Motor neuron (in vitro differentiated cells): ENCODE measurements around the gene TSC1. TPM values are rescaled to one million over a fixed set of nuclear protein-coding genes. Genes with fewer than 3 reads are reported as not detected.

Experiments used
- ATAC-seq, 8 experiments: fragments of 200-7000 bp; cut with Tn5 transposase; replicated peaks in 6 of 8; 2 replicates each; pipeline ENCODE4 v1.8.0; 2021; ENCODE audit warnings: mild to moderate bottlenecking in 8 of 8, moderate library complexity in 8 of 8
- H3K27ac ChIP-seq, 2 donors: fragments of 250-450 bp; sonication (Bioruptor Pico); 2 replicates each; pipeline ENCODE4 v1.9.0; 2021; ENCODE audit warnings: antibody characterized with exemption in 2 of 2, mild to moderate bottlenecking in 2 of 2, moderate library complexity in 1 of 2
- H3K4me1 ChIP-seq, 2 donors: fragments of 250-450 bp; sonication (Bioruptor Pico); replicated peaks in 1 of 2; 2 replicates each; pipeline ENCODE4 v1.6.1; 2021; ENCODE audit warnings: antibody characterized with exemption in 2 of 2, mild to moderate bottlenecking in 2 of 2, moderate library complexity in 1 of 2
- H3K4me3 ChIP-seq, 5 donors: fragments of 250-450 bp; sonication (Bioruptor Pico); 2 replicates each; pipeline ENCODE4 v1.9.0; 2021; ENCODE audit warnings: antibody characterized with exemption in 5 of 5, mild to moderate bottlenecking in 5 of 5, moderate library complexity in 4 of 5
- WGBS, 10 experiments: fragments of 450-650 bp; shearing (Covaris generic); methylation state at CpG; one replicate each; pipeline ENCODE4 v1.0.0; 2022; 5-methylcytosine and 5-hydroxymethylcytosine counted together
- in situ Hi-C, 9 experiments: fragments of 400-800 bp; cut with MboI; loops; one replicate each; pipeline ENCODE4 v1.15.0; 2021; ENCODE audit warnings: low sequenced_read_pairs in 9 of 9, low pct_unique_long_range_greater_than_20kb in 2 of 9; ENCODE audit not compliant: unreplicated experiment in 9 of 9
- total RNA-seq, 8 experiments: library from RNA; unstranded; fragments of 300-600 nt; gene quantifications; 2 replicates each; pipeline versions ENCODE4 v1.2.3 to v1.2.4, GENCODE V29; 2022

Gene TSC1
- total RNA-seq, 8 experiments from 2014 or later = 22.0 to 58.6 (median 31.4) TPM

- 67% methylated on average over 3 of the region's 4 CpGs; no CpG with 5 or more reads in 9 of the 10 experiments for WGBS, 10 experiments
- in situ Hi-C loops = no loop called here
- no peak overlapping the region for H3K4me3 ChIP-seq
Measured at GRCh38 chr9:132985071-132985350, 40.6 kb upstream of the TSC1 start.

GRCh38 chr9:132984202-132985070 lies 40.0 kb upstream of the TSC1 start:
- peaks cover 0 to 5% of the 10 kb centered on the region in 2 donors for H3K4me1 ChIP-seq
- in situ Hi-C loops = no loop called here
- H3K27ac ChIP-seq = no peak overlapping the region
- ATAC-seq = no peak
- H3K4me3 ChIP-seq = no peak overlapping the region
- WGBS, 10 experiments = 60 to 100% (median 92%) methylated on average over 1 to 3 of the region's 20 CpGs; no CpG with 5 or more reads in 5 of the 10 experiments

More at GRCh38 chr9:132985071-132985350, 40.6 kb upstream of the TSC1 start:
- H3K4me1 ChIP-seq = peaks cover 0 to 5% of the 10 kb centered on the region in 2 donors
- no peak overlapping the region for H3K27ac ChIP-seq
- no peak for ATAC-seq

- Histone ChIP-seq H3K4me3 (no peak overlapping the region), H3K4me1 (peaks cover 2 to 5% of the 10 kb centered on the region in 2 donors), H3K27ac (no peak overlapping the region)
- ATAC-seq = no peak
- 50 to 88% (median 66%) methylated on average over 2 to 3 of the region's 11 CpGs; no CpG with 5 or more reads in 4 of the 10 experiments for WGBS, 10 experiments
- in situ Hi-C loops = no loop called here
Measured at GRCh38 chr9:132983491-132984201, 39.2 kb upstream of the TSC1 start.

DNA sequence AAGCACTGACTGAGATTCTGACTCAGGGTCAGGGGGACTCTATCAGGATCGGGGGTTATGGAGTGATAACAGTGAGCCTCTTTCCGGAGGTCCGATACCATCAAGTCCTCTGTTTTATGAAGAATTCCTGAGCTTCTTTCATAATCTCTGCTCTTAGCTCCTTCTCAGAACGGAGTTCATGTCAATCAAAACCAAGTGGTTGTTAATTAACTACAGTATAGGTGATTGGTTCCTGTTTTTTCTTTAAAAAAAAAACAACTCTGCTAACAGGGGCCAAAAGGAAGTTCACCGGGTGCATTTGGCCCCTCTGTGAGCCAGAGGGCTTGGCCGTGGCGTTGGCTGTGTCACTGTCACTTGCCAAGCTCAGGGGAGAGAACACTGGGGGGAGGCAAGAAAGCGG lies 38.0 kb upstream of the TSC1 start:
- Histone ChIP-seq H3K4me1 (peaks cover 5 to 7% of the 10 kb centered on the region in 2 donors), H3K27ac (no peak overlapping the region), H3K4me3 (no peak overlapping the region)
- 16 to 82% (median 60%) methylated on average over 3 to 6 of the region's 8 CpGs; no CpG with 5 or more reads in 4 of the 10 experiments for WGBS, 10 experiments
- no peak for ATAC-seq
- in situ Hi-C loops = no loop called here

- in situ Hi-C loops = no loop called here
- ATAC-seq = no peak
- WGBS, 10 experiments = 14 to 100% (median 58%) methylated on average over 1 to 5 of the region's 5 CpGs; no CpG with 5 or more reads in 1 of the 10 experiments
- H3K4me3 ChIP-seq = no peak overlapping the region
- H3K27ac ChIP-seq = no peak overlapping the region
- H3K4me1 ChIP-seq = peaks cover 3 to 7% of the 10 kb centered on the region in 2 donors
Measured at GRCh38 chr9:132980157-132980556, 35.7 kb upstream of the TSC1 start.

DNA sequence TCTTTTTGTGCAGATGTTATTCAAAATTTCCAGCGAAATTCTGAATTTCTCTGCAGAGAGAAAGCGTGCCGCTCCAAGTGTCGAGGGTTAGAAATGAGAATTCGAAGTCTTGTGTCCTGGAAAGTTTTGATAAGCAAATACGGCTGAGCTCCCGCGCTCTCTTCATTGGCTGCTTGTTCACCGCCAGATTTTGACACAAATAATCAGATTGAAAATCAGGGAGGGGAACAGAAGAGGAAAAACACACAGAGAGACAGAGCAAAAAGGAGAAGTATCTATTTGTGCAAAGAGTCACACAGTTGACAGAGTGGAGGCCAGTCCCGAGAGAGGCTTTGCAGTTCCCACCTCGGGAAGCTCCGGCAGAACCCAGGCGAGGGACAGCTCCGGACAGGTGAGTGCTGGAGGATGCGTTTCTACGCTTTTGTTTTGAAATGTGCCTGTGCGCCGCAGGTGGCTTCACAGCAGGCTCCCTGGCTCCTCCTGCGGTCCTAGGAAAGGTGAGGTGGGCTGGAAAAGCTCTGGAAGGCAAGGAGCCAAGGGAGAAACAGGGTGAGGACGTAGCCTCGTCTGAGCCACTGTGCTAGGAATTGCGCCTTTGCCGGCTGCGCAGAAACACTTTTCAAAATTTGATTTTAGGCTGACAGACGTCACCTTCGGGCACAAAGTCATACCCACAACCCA lies 34.2 kb upstream of the TSC1 start, which contains the start of gene GFI1B:
Gene GFI1B (plus strand): TSS at position 244 of the 681 bp plus-strand sequence. CDS start 7,985 bp downstream, outside the sequence.
- no peak for ATAC-seq
- Histone ChIP-seq H3K4me3 (no peak within 1 kb of the TSS), H3K27ac (peak within 1 kb of the TSS in 1 of 2 donors; percentile 38), H3K4me1 (peaks cover 3 to 7% of the 10 kb centered on the region in 2 donors)
- in situ Hi-C loops = no loop called here
- WGBS, 10 experiments = 10 to 64% (median 36%) methylated on average over 5 to 21 of the region's 26 CpGs

- Histone ChIP-seq H3K27ac (no peak overlapping the region), H3K4me3 (no peak overlapping the region), H3K4me1 (peaks cover 3 to 7% of the 10 kb centered on the region in 2 donors)
- 0 to 28% (median 7%) methylated on average over 1 to 2 of the region's 2 CpGs; no CpG with 5 or more reads in 1 of the 10 experiments for WGBS, 10 experiments
- in situ Hi-C loops = no loop called here
- no peak for ATAC-seq
Measured at GRCh38 chr9:132978112-132978450, 33.7 kb upstream of the TSC1 start.

DNA sequence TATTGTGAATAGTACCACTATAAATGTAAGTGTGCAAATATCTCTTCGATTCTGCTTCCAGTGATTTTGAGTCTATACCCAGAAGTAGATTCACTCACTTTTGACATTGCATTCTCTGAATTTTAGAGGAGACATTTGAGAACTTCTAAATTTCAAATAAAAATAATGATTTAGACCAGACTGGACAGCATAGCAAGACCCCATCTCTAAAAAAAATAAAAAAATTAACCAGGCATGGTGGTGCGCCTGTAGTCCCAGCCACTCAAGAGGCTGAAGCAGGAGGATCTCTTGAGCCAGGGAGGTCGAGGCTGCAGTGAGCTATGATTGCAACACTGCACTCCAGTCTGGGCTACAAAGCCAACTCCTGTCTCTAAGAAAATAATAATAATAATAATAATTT lies 32.2 kb upstream of the TSC1 start:
- in situ Hi-C loops = no loop called here
- no peak for ATAC-seq
- Histone ChIP-seq H3K27ac (no peak overlapping the region), H3K4me3 (no peak overlapping the region), H3K4me1 (peaks cover 3 to 7% of the 10 kb centered on the region in 2 donors)
- 0 to 100% (median 80%) methylated on average over 1 to 3 of the region's 3 CpGs; no CpG with 5 or more reads in 1 of the 10 experiments for WGBS, 10 experiments

- in situ Hi-C loops = no loop called here
- Histone ChIP-seq H3K4me1 (peaks cover 3 to 7% of the 10 kb centered on the region in 2 donors), H3K4me3 (no peak overlapping the region), H3K27ac (no peak overlapping the region)
- ATAC-seq = no peak
- WGBS, 10 experiments = 20 to 74% (median 50%) methylated on average over 2 to 6 of the region's 6 CpGs; no CpG with 5 or more reads in 3 of the 10 experiments
Measured at GRCh38 chr9:132975961-132976360, 31.5 kb upstream of the TSC1 start.

DNA sequence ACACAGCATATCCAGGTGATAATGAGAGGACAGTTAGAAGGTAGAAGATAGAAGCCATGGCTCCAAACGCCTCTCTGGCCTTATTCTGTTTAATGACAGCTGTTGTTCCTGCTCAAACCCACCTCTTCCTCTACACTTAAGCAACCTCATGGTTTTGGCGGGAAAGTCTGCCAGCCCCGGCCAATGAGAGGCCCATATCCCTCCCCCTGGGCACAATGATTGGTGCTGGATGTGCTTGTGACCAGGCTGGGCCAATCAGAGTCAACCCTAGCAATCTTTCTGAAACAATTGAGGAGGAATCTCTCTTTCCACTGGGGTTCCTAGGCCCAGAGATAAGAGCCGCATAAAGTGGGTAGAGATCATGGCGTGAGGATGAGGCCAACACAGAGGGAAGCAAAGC lies 29.3 kb upstream of the TSC1 start:
- Histone ChIP-seq H3K27ac (no peak overlapping the region), H3K4me1 (peaks cover 3 to 6% of the 10 kb centered on the region in 2 donors), H3K4me3 (no peak overlapping the region)
- ATAC-seq = no peak
- WGBS, 10 experiments = 20 to 100% (median 44%) methylated on average over 1 to 5 of the region's 5 CpGs; no CpG with 5 or more reads in 3 of the 10 experiments
- in situ Hi-C loops = no loop called here

DNA sequence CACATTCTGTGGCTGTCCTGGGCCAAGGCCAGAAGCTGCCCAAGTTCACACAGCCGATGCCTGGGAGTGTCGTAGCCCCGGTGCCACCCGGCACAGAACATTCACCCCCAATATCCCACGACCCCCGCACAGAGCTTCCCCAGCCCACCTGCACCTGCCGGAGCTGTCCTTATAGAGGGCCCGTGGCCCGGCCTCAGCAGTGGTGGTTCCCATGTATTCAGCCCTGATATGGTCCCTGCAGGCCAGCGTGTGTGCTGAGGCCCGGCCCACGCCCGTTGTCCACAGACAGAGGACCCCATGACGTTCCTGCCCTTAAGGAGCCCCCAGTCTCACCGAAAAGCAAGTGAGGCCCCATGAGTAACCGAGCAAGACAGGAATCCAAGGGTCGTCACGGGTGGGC lies 28.8 kb upstream of the TSC1 start:
- peaks cover 3 to 4% of the 10 kb centered on the region in 2 donors for H3K4me1 ChIP-seq
- WGBS, 10 experiments = 75 to 95% methylated on average over 4 of the region's 18 CpGs; no CpG with 5 or more reads in 8 of the 10 experiments
- no peak for ATAC-seq
- no peak overlapping the region for H3K27ac ChIP-seq
- H3K4me3 ChIP-seq = no peak overlapping the region
- in situ Hi-C loops = no loop called here

- H3K4me3 ChIP-seq = no peak overlapping the region
- peaks cover 0 to 6% of the 10 kb centered on the region in 2 donors for H3K4me1 ChIP-seq
- in situ Hi-C loops = no loop called here
- peak in 2 of 8 experiments; percentile 13 to 15 for ATAC-seq
- 69 to 100% (median 87%) methylated on average over 1 to 10 of the region's 16 CpGs; no CpG with 5 or more reads in 1 of the 10 experiments for WGBS, 10 experiments
- H3K27ac ChIP-seq = no peak overlapping the region
Measured at GRCh38 chr9:132970324-132971062, 26.1 kb upstream of the TSC1 start.
